HepG2 (cell line): ENCODE data around the gene MEF2D. TPM values are rescaled to one million over a fixed set of nuclear protein-coding genes. Genes with fewer than 3 reads are reported as not detected.

Source experiments
- ATAC-seq: fragments of 200-7000 bp; cut with Tn5 transposase; 3 replicates; pipeline ENCODE4 v1.9.1; 2020; ENCODE audit warnings: mild to moderate bottlenecking, moderate library complexity
- BruUV-seq: library from RNA; stranded (reverse); fragments of 400-500 nt; replicated peaks from 2 replicates; lab custom pipeline; 2021; lab: Mats Ljungman, UMichigan
- CTCF ChIA-PET: fragments of 300-600 bp; formaldehyde crosslinking; extraction: SDS; loops from one replicate; lab custom pipeline; 2021; ENCODE audit warnings: low total read pairs, inconsistent platforms, low intra/inter-chr PET ratio; lab: Yijun Ruan, JAX
- POLR2A ChIA-PET: fragments of 350-600 bp; sonication (Branson Sonifier 250); formaldehyde crosslinking; loops from one replicate; lab custom pipeline; 2020; ENCODE audit warnings: antibody characterized with exemption, inconsistent platforms; lab: Yijun Ruan, JAX
- DNase-seq: peaks from one replicate; pipeline ENCODE4 v3.0.0-alpha.2; 2015; ENCODE audit warnings: low spot score
- FAIRE-seq: peaks from 3 replicates; lab custom pipeline; 2011; peaks lifted over from hg19 to GRCh38; lab: Jason Lieb, UNC
- H2AFZ ChIP-seq: one replicate; pipeline ENCODE4 v1.6.1; 2011; ENCODE audit warnings: low read length, inconsistent platforms
- H3K27ac ChIP-seq: fragments of 300-600 bp; 3 replicates; pipeline ENCODE4 v1.8.0; 2011; ENCODE audit warnings: mixed run types, mild to moderate bottlenecking, mixed read lengths, low read length, inconsistent platforms; ENCODE audit not compliant: insufficient read depth; ENCODE audit errors: extremely low read length
- H3K27me3 ChIP-seq, 2 experiments: fragments of 200-600 bp in 1 of 2; 2 replicates in 1 of 2; 3 replicates in 1 of 2; pipeline versions ENCODE4 v1.6.0 to v1.8.0; 2011; ENCODE audit warnings: low read length in 2 of 2, mild to moderate bottlenecking in 2 of 2, moderate library complexity in 2 of 2, inconsistent platforms in 1 of 2; ENCODE audit not compliant: insufficient read depth in 2 of 2, control insufficient read depth in 1 of 2
- H3K36me3 ChIP-seq, 2 experiments: fragments of 200-600 bp in 1 of 2; replicated peaks in 1 of 2; 2 replicates in 1 of 2; 3 replicates in 1 of 2; pipeline versions ENCODE4 v1.5.1 to v1.8.0; 2011; ENCODE audit warnings: low read length in 2 of 2, inconsistent platforms in 1 of 2; ENCODE audit not compliant: insufficient read depth in 2 of 2, control insufficient read depth in 1 of 2
- H3K4me1 ChIP-seq: 2 replicates; pipeline ENCODE4 v1.5.1; 2012; ENCODE audit warnings: low read length, inconsistent platforms; ENCODE audit not compliant: insufficient read depth
- H3K4me2 ChIP-seq: 2 replicates; pipeline ENCODE4 v1.6.0; 2011; ENCODE audit warnings: low read depth, low read length, inconsistent platforms
- H3K4me3 ChIP-seq, 3 experiments: fragments of 200-600 bp in 1 of 3; sonication (generic), shearing (Covaris generic) in 1 of 3; replicated peaks in 1 of 3; 2 replicates each; pipeline ENCODE4 v1.5.1; 2011 to 2016; ENCODE audit warnings: low read length in 3 of 3, inconsistent platforms in 2 of 3, low read depth in 2 of 3, mild to moderate bottlenecking in 2 of 3, control low read depth in 1 of 3, mixed read lengths in 1 of 3; ENCODE audit not compliant: insufficient read depth in 1 of 3
- H3K79me2 ChIP-seq: one replicate; pipeline ENCODE4 v1.6.1; 2011; ENCODE audit warnings: low read length, inconsistent platforms; ENCODE audit not compliant: insufficient read depth
- H3K9ac ChIP-seq: 2 replicates; pipeline ENCODE4 v1.6.0; 2011; ENCODE audit warnings: mild to moderate bottlenecking, low read depth, low read length, inconsistent platforms; ENCODE audit not compliant: insufficient read depth
- H3K9me3 ChIP-seq: 2 replicates; pipeline ENCODE4 v1.5.1; 2012; ENCODE audit warnings: mild to moderate bottlenecking, low read length
- H4K20me1 ChIP-seq: 2 replicates; pipeline ENCODE4 v1.6.0; 2011; ENCODE audit warnings: inconsistent platforms, mild to moderate bottlenecking, low read length, moderate library complexity; ENCODE audit not compliant: insufficient read depth
- CBX2 ChIP-seq, 2 experiments: fragments of 200-600 bp in 1 of 2; sonication (generic); formaldehyde crosslinking in 1 of 2; IDR thresholded peaks; 2 replicates each; pipeline versions ENCODE4 v1.7.0 to v1.8.1; 2018 to 2022; ENCODE audit warnings: low read depth in 2 of 2, low read length in 1 of 2, mild to moderate bottlenecking in 1 of 2, missing genetic modification reagents in 1 of 2
- FOSL2 ChIP-seq: sonication (generic); formaldehyde crosslinking; IDR thresholded peaks from 2 replicates; pipeline ENCODE4 v1.4.0; 2020; ENCODE audit warnings: missing genetic modification reagents
- FOXP4 ChIP-seq: sonication (generic); formaldehyde crosslinking; IDR thresholded peaks from 2 replicates; pipeline ENCODE4 v1.4.0; 2020; ENCODE audit warnings: missing genetic modification reagents
- MTF2 ChIP-seq: sonication (generic); formaldehyde crosslinking; IDR thresholded peaks from 2 replicates; pipeline ENCODE4 v1.5.0; 2020; ENCODE audit warnings: missing genetic modification reagents, borderline replicate concordance
- UBTF ChIP-seq: sonication (generic); formaldehyde crosslinking; IDR thresholded peaks from 2 replicates; pipeline ENCODE4 v1.4.0; 2020; ENCODE audit warnings: mild to moderate bottlenecking, missing genetic modification reagents
- WGBS: methylation state at CpG from one replicate; pipeline ENCODE4 v1.1.6; 2017; ENCODE audit warnings: low lambda C conversion rate; 5-methylcytosine and 5-hydroxymethylcytosine counted together
- in situ Hi-C: cut with HindIII; loops from 2 replicates; pipeline ENCODE4 v1.10.0; 2017; ENCODE audit warnings: low pct_unique_long_range_greater_than_20kb; ENCODE audit not compliant: extremely low pct_ligation_motif_present
- intact Hi-C: fragments of 100-400 bp; cut with micrococcal nuclease; formaldehyde crosslinking; loops from one replicate; pipeline ENCODE4 v1.10.0; 2022; ENCODE audit not compliant: unreplicated experiment
- polyA plus RNA-seq, 8 experiments: library from polyadenylated mRNA; depleted of rRNA in 3 of 8; stranded (reverse) in 7 of 8; unstranded in 1 of 8; fragments of >200 nt; fragmentation: Illumina TruSeq in 4 of 8; extraction: Trizol in 4 of 8; gene quantifications; 2 replicates each; pipeline versions ENCODE4 v1.2.1 to v1.2.3, GENCODE V29; 2011 to 2016; ENCODE audit warnings: low read depth in 4 of 8, missing spikeins in 1 of 8, mixed read lengths in 1 of 8; ENCODE audit not compliant: insufficient read depth in 1 of 8
- total RNA-seq, 5 experiments: library from RNA; depleted of rRNA; stranded (reverse); fragments of >200 nt; fragmentation: Illumina TruSeq; extraction: Trizol; gene quantifications; 2 replicates each; pipeline ENCODE4 v1.2.3, GENCODE V29; 2016; ENCODE audit warnings: low read depth in 1 of 5

MEF2D gene
- total and polyA plus RNA-seq, 2 of the 13 experiments (the other 11 are each of a cell fraction or from before 2014, with no cell fraction given) = 1.6 to 3.9 TPM

GRCh38 chr1:156435545-156436140 lies 64.9 kb downstream of the MEF2D start:
- CTCF ChIA-PET = no interaction called here
- no TSS peak for BruUV-seq
- H3K27me3 ChIP-seq = peaks cover 24 to 94% of the 10 kb centered on the region in 2 experiments

More at GRCh38 chr1:156435545-156436140, 64.9 kb downstream of the MEF2D start:
- peak overlapping the region in 1 of 3 experiments; percentile 51; a peak in 2 of 6 replicates for H3K4me3 ChIP-seq
- H3K79me2 ChIP-seq = no peaks in the 10 kb centered on the region
- H2AFZ ChIP-seq = no peak overlapping the region
- POLR2A ChIA-PET = no interaction called here
- H3K36me3 ChIP-seq = no peaks in the 10 kb centered on the region
- in situ Hi-C loops (loop anchor here (5.0 kb wide), 1 partner anchor 48 kb away; no protein-coding TSS in a partner anchor), intact Hi-C loops (no loop called here)
- H3K9me3 ChIP-seq = no peaks in the 10 kb centered on the region
- WGBS = 9% methylated on average over 45 of the region's 59 CpGs
- H3K4me2 ChIP-seq = peak overlapping the region; percentile 48
- ATAC-seq (peak; percentile 25), FAIRE-seq (no peak), DNase-seq (no peak)
- TF ChIP-seq UBTF = peak; percentile 23; the same call in 1 of the 2 replicates
- TF ChIP-seq CBX2 (IDR thresholded peaks at IDR 0.05; ENCODE audit: low read depth, low read length) = peak; percentile 84
- no peak for TF ChIP-seq CBX2 (CRISPR knock-in tag; IDR thresholded peaks at IDR 0.05; ENCODE audit: low read depth)
- TF ChIP-seq MTF2 (CRISPR knock-in tag) = 0 out of 2 replicates have a peak, but pooled peaks have one; percentile 31
- TF ChIP-seq FOSL2 (CRISPR knock-in tag) = no peak
- TF ChIP-seq FOXP4 (CRISPR knock-in tag) = no peak
- H3K9ac ChIP-seq = no peak overlapping the region
- H4K20me1 ChIP-seq = no peaks in the 10 kb centered on the region
- H3K4me1 ChIP-seq = no peaks in the 10 kb centered on the region; the same call in 1 of the 2 replicates
- no peak overlapping the region for H3K27ac ChIP-seq
